Caco-2 (cell line): ENCODE data around the gene KNG1. TPM values are rescaled to one million over a fixed set of nuclear protein-coding genes. Genes with fewer than 3 reads are reported as not detected.
A peak's percentile ranks its signal among the peaks of the same experiment; 100 is the strongest.

Source experiments
- BruUV-seq: library from RNA; stranded (reverse); fragments of 400-500 nt; replicated peaks from 2 replicates; lab custom pipeline; 2021; lab: Mats Ljungman, UMichigan
- CTCF ChIA-PET: fragments of 300-600 bp; sonication (Branson Sonifier 250); formaldehyde crosslinking; loops from one replicate; lab custom pipeline; 2022; ENCODE audit warnings: antibody characterized with exemption; lab: Charles Lee
- POLR2A ChIA-PET: fragments of 300-600 bp; sonication (Branson Sonifier 250); formaldehyde crosslinking; loops from one replicate; lab custom pipeline; 2022; ENCODE audit warnings: antibody characterized with exemption; lab: Charles Lee
- DNase-seq, 2 experiments: peaks; one replicate each; pipeline versions ENCODE4 v3.0.0 to v3.0.0-alpha.2; 2020 to 2022
- H3K27me3 ChIP-seq: replicated peaks from 2 replicates; pipeline ENCODE4 v1.6.0; 2011; ENCODE audit warnings: low read length; ENCODE audit not compliant: control insufficient read depth, insufficient read depth
- H3K36me3 ChIP-seq: 2 replicates; pipeline ENCODE4 v1.5.1; 2011; ENCODE audit warnings: low read length; ENCODE audit not compliant: control insufficient read depth, insufficient read depth
- H3K4me1 ChIP-seq: fragments of 250-450 bp; sonication (Bioruptor Pico); 2 replicates; pipeline ENCODE4 v1.5.1; 2020; ENCODE audit warnings: mild to moderate bottlenecking
- H3K4me3 ChIP-seq: 2 replicates; pipeline ENCODE4 v1.5.1; 2011; ENCODE audit warnings: low read depth, mild to moderate bottlenecking, control low read depth, low read length
- H3K9me3 ChIP-seq: fragments of 250-450 bp; sonication (Bioruptor Pico); 2 replicates; pipeline ENCODE4 v1.5.1; 2020; ENCODE audit warnings: mild to moderate bottlenecking, moderate library complexity
- H3K27ac Mint-ChIP-seq: one replicate; pipeline ENCODE4 v1.8.0; 2022; ENCODE audit warnings: mixed read lengths; ENCODE audit not compliant: unreplicated experiment
- H3K27me3 Mint-ChIP-seq: one replicate; pipeline ENCODE4 v1.8.0; 2022; ENCODE audit warnings: mixed read lengths; ENCODE audit not compliant: insufficient read depth, unreplicated experiment
- H3K36me3 Mint-ChIP-seq: one replicate; pipeline ENCODE4 v1.8.0; 2022; ENCODE audit warnings: mild to moderate bottlenecking, mixed read lengths; ENCODE audit not compliant: insufficient read depth, unreplicated experiment
- H3K4me1 Mint-ChIP-seq: one replicate; pipeline ENCODE4 v1.8.0; 2022; ENCODE audit warnings: low read depth, mixed read lengths; ENCODE audit not compliant: unreplicated experiment
- H3K4me3 Mint-ChIP-seq: one replicate; pipeline ENCODE4 v1.8.0; 2022; ENCODE audit warnings: mild to moderate bottlenecking, moderate library complexity, mixed read lengths; ENCODE audit not compliant: unreplicated experiment
- H3K9me3 Mint-ChIP-seq: one replicate; pipeline ENCODE4 v1.8.0; 2022; ENCODE audit warnings: mixed read lengths; ENCODE audit not compliant: unreplicated experiment
- intact Hi-C: fragments of 100-400 bp; cut with micrococcal nuclease; formaldehyde crosslinking; loops from one replicate; pipeline ENCODE4 v1.10.0; 2022; ENCODE audit not compliant: unreplicated experiment
- total RNA-seq: library from RNA; stranded (reverse); gene quantifications from 2 replicates; pipeline ENCODE4 v1.2.3, GENCODE V29; 2022
- TF ChIP-seq, protein P1 (sequence below), 2 experiments: fragments of 200-600 bp in 1 of 2; IDR thresholded peaks; 1 replicate in 1 of 2; 2 replicates in 1 of 2; pipeline versions ENCODE4 v1.5.1 to v1.8.0; 2011 to 2022; ENCODE audit warnings: antibody characterized with exemption in 1 of 2, control low read depth in 1 of 2, inconsistent platforms in 1 of 2, low read depth in 1 of 2, low read length in 1 of 2, mild to moderate bottlenecking in 1 of 2, moderate library complexity in 1 of 2; ENCODE audit not compliant: insufficient read depth in 1 of 2, severe bottlenecking in 1 of 2, unreplicated experiment in 1 of 2

Gene KNG1
- total RNA-seq, 1 experiment from 2014 or later: 9.5 TPM

DNA sequence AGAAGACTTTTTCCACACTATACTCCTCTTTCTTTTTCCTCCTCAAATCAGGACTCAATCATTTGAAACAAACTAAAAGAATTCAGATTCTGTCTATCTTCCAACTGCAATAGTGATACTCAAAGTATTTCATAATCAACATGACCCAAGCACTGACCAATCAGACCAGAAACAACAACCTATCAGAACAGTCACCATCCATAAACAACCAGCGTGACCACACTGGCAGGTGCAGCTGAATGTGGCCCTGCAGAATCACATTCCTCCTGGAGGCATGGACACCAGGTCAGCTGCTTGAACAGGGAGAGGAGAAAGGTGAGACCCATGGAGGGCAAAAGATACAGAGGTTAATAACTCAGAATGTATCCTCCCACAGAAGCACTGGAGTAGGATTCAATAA, 38.0 kb upstream of the KNG1 start:
- intact Hi-C loops: no loop called here
- no TSS peak for BruUV-seq

DNA sequence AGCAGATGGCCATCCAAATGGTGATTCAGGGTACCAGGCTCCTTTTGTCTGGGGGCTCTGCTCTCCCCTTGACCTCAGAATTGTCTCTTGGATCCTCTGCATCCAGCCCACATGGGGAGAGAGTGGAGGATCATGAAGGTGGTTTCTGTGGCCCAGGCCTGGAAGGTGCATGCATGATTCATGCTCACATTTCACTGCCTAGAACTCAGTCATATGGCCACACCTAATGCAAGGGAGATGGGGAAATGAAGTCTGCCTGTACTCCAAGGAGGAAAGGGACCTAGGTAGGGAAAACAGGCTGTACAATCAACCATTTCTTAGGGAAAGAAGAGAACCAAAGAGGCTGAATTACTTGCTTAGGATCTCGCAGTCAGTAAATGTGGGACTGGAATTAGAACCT, 36.3 kb upstream of the KNG1 start:
- H3K27ac Mint-ChIP-seq: no peak overlapping the region

More for the DNA sequence above, 38.0 kb upstream of the KNG1 start:
- Mint-ChIP-seq H3K27ac (no peak overlapping the region), H3K27me3 (no peaks in the 10 kb centered on the region), H3K4me3 (no peak overlapping the region), H3K36me3 (no peaks in the 10 kb centered on the region), H3K4me1 (peaks cover 14% of the 10 kb centered on the region), H3K9me3 (peaks cover 15% of the 10 kb centered on the region)
- TF ChIP-seq, protein P1, sequence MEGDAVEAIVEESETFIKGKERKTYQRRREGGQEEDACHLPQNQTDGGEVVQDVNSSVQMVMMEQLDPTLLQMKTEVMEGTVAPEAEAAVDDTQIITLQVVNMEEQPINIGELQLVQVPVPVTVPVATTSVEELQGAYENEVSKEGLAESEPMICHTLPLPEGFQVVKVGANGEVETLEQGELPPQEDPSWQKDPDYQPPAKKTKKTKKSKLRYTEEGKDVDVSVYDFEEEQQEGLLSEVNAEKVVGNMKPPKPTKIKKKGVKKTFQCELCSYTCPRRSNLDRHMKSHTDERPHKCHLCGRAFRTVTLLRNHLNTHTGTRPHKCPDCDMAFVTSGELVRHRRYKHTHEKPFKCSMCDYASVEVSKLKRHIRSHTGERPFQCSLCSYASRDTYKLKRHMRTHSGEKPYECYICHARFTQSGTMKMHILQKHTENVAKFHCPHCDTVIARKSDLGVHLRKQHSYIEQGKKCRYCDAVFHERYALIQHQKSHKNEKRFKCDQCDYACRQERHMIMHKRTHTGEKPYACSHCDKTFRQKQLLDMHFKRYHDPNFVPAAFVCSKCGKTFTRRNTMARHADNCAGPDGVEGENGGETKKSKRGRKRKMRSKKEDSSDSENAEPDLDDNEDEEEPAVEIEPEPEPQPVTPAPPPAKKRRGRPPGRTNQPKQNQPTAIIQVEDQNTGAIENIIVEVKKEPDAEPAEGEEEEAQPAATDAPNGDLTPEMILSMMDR (IDR thresholded peaks at IDR 0.05; ENCODE audit: insufficient read depth in 1 of 2, low read depth in 1 of 2, low read length in 1 of 2, severe bottlenecking in 1 of 2, unreplicated experiment in 1 of 2): no peak
- DNase-seq: no peak
- ChIA-PET CTCF (no interaction called here), POLR2A (no interaction called here)
- Histone ChIP-seq H3K27me3 (no peaks in the 10 kb centered on the region), H3K9me3 (no peaks in the 10 kb centered on the region), H3K4me3 (no peak overlapping the region), H3K4me1 (peaks cover 17% of the 10 kb centered on the region), H3K36me3 (no peaks in the 10 kb centered on the region)

DNA sequence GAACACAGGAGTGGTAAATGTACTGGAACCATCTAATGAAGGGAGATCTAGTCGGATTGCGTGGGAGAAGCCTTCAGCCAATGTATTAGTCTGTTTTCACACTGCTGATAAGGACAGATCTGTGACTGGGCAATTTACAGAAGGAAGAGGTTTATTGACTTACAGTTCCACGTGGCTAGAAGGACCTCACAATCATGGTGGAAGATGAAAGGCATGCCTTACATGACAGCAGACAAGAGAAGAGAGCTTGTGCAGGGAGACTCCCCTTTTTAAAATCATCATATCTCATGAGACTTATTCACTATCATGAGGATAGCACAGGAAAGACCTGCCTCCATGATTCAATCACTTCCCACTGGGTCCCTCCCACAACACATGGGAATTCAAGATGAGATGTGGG, 34.3 kb upstream of the KNG1 start:
- no peak overlapping the region for H3K4me3 ChIP-seq
- intact Hi-C loops: no loop called here
- Mint-ChIP-seq H3K4me3 (peak overlapping the region; percentile 8), H3K9me3 (peaks cover 35% of the 10 kb centered on the region), H3K27ac (peak overlapping the region; percentile 31), H3K27me3 (no peaks in the 10 kb centered on the region), H3K4me1 (peaks cover 14% of the 10 kb centered on the region), H3K36me3 (no peaks in the 10 kb centered on the region)
- ChIA-PET CTCF (no interaction called here), POLR2A (no interaction called here)
- no TSS peak for BruUV-seq
- H3K4me1 ChIP-seq: peaks cover 17% of the 10 kb centered on the region
- H3K9me3 ChIP-seq: no peaks in the 10 kb centered on the region; the same call in 1 of the 2 replicates
- DNase-seq: no peak
- H3K36me3 ChIP-seq: no peaks in the 10 kb centered on the region
- TF ChIP-seq, protein P1 (IDR thresholded peaks at IDR 0.05; ENCODE audit: insufficient read depth in 1 of 2, low read depth in 1 of 2, low read length in 1 of 2, severe bottlenecking in 1 of 2, unreplicated experiment in 1 of 2): no peak
- no peaks in the 10 kb centered on the region for H3K27me3 ChIP-seq

More for the DNA sequence above, 36.3 kb upstream of the KNG1 start:
- no peak overlapping the region for H3K4me3 Mint-ChIP-seq
- Histone ChIP-seq H3K4me3 (no peak overlapping the region), H3K27me3 (no peaks in the 10 kb centered on the region), H3K4me1 (peaks cover 17% of the 10 kb centered on the region), H3K9me3 (no peaks in the 10 kb centered on the region; the same call in 1 of the 2 replicates), H3K36me3 (no peaks in the 10 kb centered on the region)
- no peaks in the 10 kb centered on the region for H3K27me3 Mint-ChIP-seq
- H3K4me1 Mint-ChIP-seq: peaks cover 14% of the 10 kb centered on the region
- POLR2A ChIA-PET: no interaction called here
- H3K36me3 Mint-ChIP-seq: no peaks in the 10 kb centered on the region
- DNase-seq: no peak
- BruUV-seq: no TSS peak
- peaks cover 26% of the 10 kb centered on the region for H3K9me3 Mint-ChIP-seq
- TF ChIP-seq, protein P1 (IDR thresholded peaks at IDR 0.05; ENCODE audit: insufficient read depth in 1 of 2, low read depth in 1 of 2, low read length in 1 of 2, severe bottlenecking in 1 of 2, unreplicated experiment in 1 of 2): no peak
- CTCF ChIA-PET: no interaction called here
- intact Hi-C loops: no loop called here
